OCI-LY7 (cell line): ENCODE measurements around the gene CIB2. TPM values are rescaled to one million over a fixed set of nuclear protein-coding genes. Genes with fewer than 3 reads are reported as not detected.

Experiments used
- BruUV-seq: library from RNA; stranded (reverse); fragments of 400-500 nt; replicated peaks from 2 replicates; lab custom pipeline; 2021; lab: Mats Ljungman, UMichigan
- CTCF ChIA-PET: fragments of 300-600 bp; sonication (Branson Sonifier 250); formaldehyde crosslinking; loops from one replicate; lab custom pipeline; 2022; ENCODE audit warnings: antibody characterized with exemption; ENCODE audit not compliant: unreplicated experiment; lab: Charles Lee
- POLR2A ChIA-PET: fragments of 300-600 bp; sonication (Branson Sonifier 250); formaldehyde crosslinking; loops from one replicate; lab custom pipeline; 2022; ENCODE audit warnings: antibody characterized with exemption; lab: Charles Lee
- DNase-seq: peaks from one replicate; pipeline ENCODE4 v3.0.0-alpha.2; 2015; ENCODE audit warnings: low spot score
- H2AFZ ChIP-seq: fragments of 200-600 bp; sonication (generic), shearing (Covaris generic); 2 replicates; pipeline ENCODE4 v1.6.1; 2014; ENCODE audit warnings: mild to moderate bottlenecking, antibody characterized with exemption, low read length, moderate library complexity
- H3K27ac ChIP-seq: fragments of 200-600 bp; sonication (generic); 2 replicates; pipeline ENCODE4 v1.5.1; 2014; ENCODE audit warnings: mixed run types, low read depth, mild to moderate bottlenecking, moderate library complexity, low read length, inconsistent platforms; ENCODE audit not compliant: poor library complexity, severe bottlenecking
- H3K36me3 ChIP-seq: fragments of 200-600 bp; sonication (generic); 2 replicates; pipeline ENCODE4 v1.6.1; 2014; ENCODE audit warnings: mild to moderate bottlenecking, antibody characterized with exemption, low read length, moderate library complexity, mixed read lengths; ENCODE audit not compliant: insufficient read depth
- H3K4me1 ChIP-seq: fragments of 200-600 bp; sonication (generic); 2 replicates; pipeline ENCODE4 v1.5.1; 2014; ENCODE audit warnings: mild to moderate bottlenecking, low read length; ENCODE audit not compliant: insufficient read depth, poor library complexity, severe bottlenecking
- H3K4me2 ChIP-seq: fragments of 200-600 bp; sonication (generic); 2 replicates; pipeline ENCODE4 v1.6.1; 2014; ENCODE audit warnings: mild to moderate bottlenecking, low read length
- H3K4me3 ChIP-seq: fragments of 200-600 bp; sonication (generic); 2 replicates; pipeline ENCODE4 v1.5.1; 2014; ENCODE audit warnings: mild to moderate bottlenecking, low read depth, low read length; ENCODE audit not compliant: poor library complexity, severe bottlenecking
- H3K79me2 ChIP-seq: fragments of 200-600 bp; sonication (generic); 2 replicates; pipeline ENCODE4 v1.6.1; 2016; ENCODE audit warnings: low read depth, mild to moderate bottlenecking, low read length, moderate library complexity, mixed read lengths; ENCODE audit not compliant: insufficient read depth
- H3K9me2 ChIP-seq: fragments of 200-600 bp; sonication (generic); 2 replicates; pipeline ENCODE4 v1.6.1; 2016; ENCODE audit warnings: mild to moderate bottlenecking, low read length, mixed read lengths; ENCODE audit not compliant: insufficient read depth
- H3K9me3 ChIP-seq: fragments of 200-600 bp; sonication (generic); 2 replicates; pipeline ENCODE4 v1.6.1; 2014; ENCODE audit warnings: mild to moderate bottlenecking, mixed run types, low read length, mixed read lengths
- H4K20me1 ChIP-seq: fragments of 200-600 bp; sonication (generic); 2 replicates; pipeline ENCODE4 v1.6.1; 2014; ENCODE audit warnings: mild to moderate bottlenecking, antibody characterized with exemption, low read length, moderate library complexity, mixed read lengths; ENCODE audit not compliant: insufficient read depth
- CTCF ChIP-seq: fragments of 200-600 bp; sonication (generic); conservative IDR thresholded peaks from 2 replicates; pipeline ENCODE4 v1.5.1; 2014; ENCODE audit warnings: mild to moderate bottlenecking, antibody characterized with exemption, low read length, moderate library complexity, mixed read lengths
- EZH2phosphoT487 ChIP-seq: fragments of 200-600 bp; sonication (generic); IDR thresholded peaks from 2 replicates; pipeline ENCODE4 v1.6.1; 2018; ENCODE audit warnings: low read depth, borderline replicate concordance, mild to moderate bottlenecking, mixed run types, antibody characterized with exemption, low read length, moderate library complexity, mixed read lengths
- intact Hi-C: fragments of 100-400 bp; cut with micrococcal nuclease; formaldehyde crosslinking; loops from one replicate; pipeline ENCODE4 v1.10.0; 2022; ENCODE audit not compliant: unreplicated experiment
- total RNA-seq, 2 experiments: library from RNA; depleted of rRNA in 1 of 2; stranded (reverse); fragments of >200 nt in 1 of 2; shearing (Covaris generic) in 1 of 2; gene quantifications; 2 replicates each; pipeline ENCODE4 v1.2.3, GENCODE V29; 2014 to 2022

CIB2 gene
- total RNA-seq, 2 experiments from 2014 or later, result 0.36 to 5.0 TPM

GRCh38 chr15:78179286-78179840 is 48.1 kb upstream of the CIB2 start:
- no peak for TF ChIP-seq EZH2phosphoT487
- CTCF ChIA-PET, result no interaction called here
- POLR2A ChIA-PET, result no interaction called here
- H3K9me3 ChIP-seq, result no peaks in the 10 kb centered on the region
- DNase-seq, result no peak
- no peaks in the 10 kb centered on the region for H3K9me2 ChIP-seq
- H4K20me1 ChIP-seq, result no peaks in the 10 kb centered on the region
- no peaks in the 10 kb centered on the region for H3K79me2 ChIP-seq
- BruUV-seq, result no TSS peak
- H3K4me3 ChIP-seq, result no peak overlapping the region
- H2AFZ ChIP-seq, result no peak overlapping the region
- H3K36me3 ChIP-seq, result no peaks in the 10 kb centered on the region
- H3K4me1 ChIP-seq, result peaks cover 14% of the 10 kb centered on the region
- no peak overlapping the region for H3K4me2 ChIP-seq
- H3K27ac ChIP-seq, result no peak overlapping the region
- intact Hi-C loops, result no loop called here

- Histone ChIP-seq H2AFZ (no peak overlapping the region), H4K20me1 (no peaks in the 10 kb centered on the region), H3K4me3 (no peak overlapping the region), H3K36me3 (peaks cover 5% of the 10 kb centered on the region; the same call in 1 of the 2 replicates), H3K4me2 (no peak overlapping the region), H3K4me1 (peaks cover 27% of the 10 kb centered on the region), H3K9me3 (no peaks in the 10 kb centered on the region), H3K79me2 (no peaks in the 10 kb centered on the region), H3K9me2 (no peaks in the 10 kb centered on the region), H3K27ac (no peak overlapping the region)
- CTCF ChIA-PET, result no interaction called here
- DNase-seq, result no peak
- POLR2A ChIA-PET, result interaction anchor here (0.8 kb wide), 1 partner anchor 12 kb away, joined by 3 read pairs; no protein-coding TSS in a partner anchor
- no peak for TF ChIP-seq CTCF
- no peak for TF ChIP-seq EZH2phosphoT487
- no TSS peak for BruUV-seq
- intact Hi-C loops, result no loop called here
Measured at GRCh38 chr15:78178064-78178463, 46.8 kb upstream of the CIB2 start.

- intact Hi-C loops, result loop anchor here (1.0 kb wide), 3 partner anchors 18 to 64 kb away; partner anchors contain the start of gene CIB2
- BruUV-seq, result no TSS peak
- no peak overlapping the region for H3K27ac ChIP-seq
- H3K36me3 ChIP-seq, result peaks cover 10% of the 10 kb centered on the region
- no peaks in the 10 kb centered on the region for H3K9me2 ChIP-seq
- ChIA-PET POLR2A (no interaction called here), CTCF (interaction anchor here (0.6 to 0.7 kb wide), 2 partner anchors 18 to 397 kb away, joined by 3 read pairs; no protein-coding TSS in a partner anchor)
- H3K79me2 ChIP-seq, result no peaks in the 10 kb centered on the region
- no peaks in the 10 kb centered on the region for H4K20me1 ChIP-seq
- DNase-seq, result peak; percentile 62
- peaks cover 27% of the 10 kb centered on the region for H3K4me1 ChIP-seq
- H2AFZ ChIP-seq, result no peak overlapping the region
- H3K9me3 ChIP-seq, result peaks cover 3% of the 10 kb centered on the region; the same call in 1 of the 2 replicates
- no peak overlapping the region for H3K4me2 ChIP-seq
- TF ChIP-seq EZH2phosphoT487, result no peak
- peak; percentile 84 for TF ChIP-seq CTCF
- H3K4me3 ChIP-seq, result no peak overlapping the region
Measured at GRCh38 chr15:78177447-78177873, 46.2 kb upstream of the CIB2 start.
